Gastrocnemius medialis (tissue), 4 donors: ENCODE data around the gene VASN. TPM values are rescaled to one million over a fixed set of nuclear protein-coding genes. Genes with fewer than 3 reads are reported as not detected.

Source experiments
- ATAC-seq, 2 donors: fragments of 150-250 bp; one replicate each; pipeline ENCODE4 v1.9.1; 2016
- DNase-seq, 2 donors: peaks; one replicate each; pipeline ENCODE4 v3.0.0-alpha.2; 2019
- H3K27ac ChIP-seq, 4 donors: fragments of 200-600 bp; sonication (generic); 1 replicate in 1 of 4; 2 replicates in 3 of 4; pipeline ENCODE4 v1.5.1; 2016 to 2018; ENCODE audit warnings: mild to moderate bottlenecking in 2 of 4, moderate library complexity in 1 of 4
- H3K27me3 ChIP-seq, 3 donors: fragments of 200-600 bp; sonication (generic) in 2 of 3; 1 replicate in 1 of 3; 2 replicates in 2 of 3; pipeline versions ENCODE4 v1.5.1 to v1.6.0; 2016 to 2019; ENCODE audit warnings: mild to moderate bottlenecking in 1 of 3, moderate library complexity in 1 of 3
- H3K36me3 ChIP-seq, 2 donors: fragments of 200-600 bp; sonication (generic) in 1 of 2; one replicate each; pipeline ENCODE4 v1.5.1; 2017 to 2018
- H3K4me1 ChIP-seq, 2 donors: fragments of 200-600 bp; sonication (generic) in 1 of 2; one replicate each; pipeline ENCODE4 v1.5.1; 2016 to 2017; ENCODE audit warnings: mild to moderate bottlenecking in 2 of 2
- H3K4me3 ChIP-seq, 4 donors: fragments of 200-600 bp; sonication (generic) in 3 of 4; 1 replicate in 1 of 4; 2 replicates in 3 of 4; pipeline ENCODE4 v1.5.1; 2016 to 2019; ENCODE audit warnings: mild to moderate bottlenecking in 2 of 4
- H3K9me3 ChIP-seq, 3 donors: fragments of 200-600 bp; sonication (generic) in 2 of 3; 1 replicate in 1 of 3; 2 replicates in 2 of 3; pipeline ENCODE4 v1.5.1; 2016 to 2019
- POLR2A ChIP-seq, 2 donors: fragments of 450-650 bp; IDR thresholded peaks; one replicate each; pipeline ENCODE4 v1.6.1; 2017; ENCODE audit warnings: antibody characterized with exemption in 2 of 2, mild to moderate bottlenecking in 2 of 2, moderate library complexity in 2 of 2
- in situ Hi-C, 4 donors: fragments of 200-750 bp; cut with MboI; loops; one replicate each; pipeline versions ENCODE4 v1.15.0 to v1.8.0; 2017; ENCODE audit warnings: low sequenced_read_pairs in 4 of 4
- intact Hi-C: fragments of 100-400 bp; cut with DNase I; formaldehyde crosslinking; loops from one replicate; pipeline ENCODE4 v1.15.1; 2023; ENCODE audit warnings: low total_unique reads
- total RNA-seq, 4 donors: library from RNA; depleted of rRNA; stranded (reverse); fragments of >200 nt; gene quantifications; one replicate each; pipeline versions ENCODE4 v1.1.0 to v1.2.3, GENCODE V29; 2016
- TF ChIP-seq, protein P1 (sequence below), 5 experiments: fragments of 450-650 bp in 3 of 5; fragments of 200-600 bp in 2 of 5; sonication (generic) in 2 of 5; IDR thresholded peaks in 4 of 5; conservative IDR thresholded peaks in 1 of 5; 1 replicate in 4 of 5; 2 replicates in 1 of 5; pipeline ENCODE4 v1.5.1; 2016 to 2019; ENCODE audit warnings: antibody characterized with exemption in 5 of 5, mild to moderate bottlenecking in 3 of 5, moderate library complexity in 3 of 5

Gene VASN
- total RNA-seq, 4 donors from 2014 or later, result 2.4 to 12.8 (median 3.7) TPM

DNA sequence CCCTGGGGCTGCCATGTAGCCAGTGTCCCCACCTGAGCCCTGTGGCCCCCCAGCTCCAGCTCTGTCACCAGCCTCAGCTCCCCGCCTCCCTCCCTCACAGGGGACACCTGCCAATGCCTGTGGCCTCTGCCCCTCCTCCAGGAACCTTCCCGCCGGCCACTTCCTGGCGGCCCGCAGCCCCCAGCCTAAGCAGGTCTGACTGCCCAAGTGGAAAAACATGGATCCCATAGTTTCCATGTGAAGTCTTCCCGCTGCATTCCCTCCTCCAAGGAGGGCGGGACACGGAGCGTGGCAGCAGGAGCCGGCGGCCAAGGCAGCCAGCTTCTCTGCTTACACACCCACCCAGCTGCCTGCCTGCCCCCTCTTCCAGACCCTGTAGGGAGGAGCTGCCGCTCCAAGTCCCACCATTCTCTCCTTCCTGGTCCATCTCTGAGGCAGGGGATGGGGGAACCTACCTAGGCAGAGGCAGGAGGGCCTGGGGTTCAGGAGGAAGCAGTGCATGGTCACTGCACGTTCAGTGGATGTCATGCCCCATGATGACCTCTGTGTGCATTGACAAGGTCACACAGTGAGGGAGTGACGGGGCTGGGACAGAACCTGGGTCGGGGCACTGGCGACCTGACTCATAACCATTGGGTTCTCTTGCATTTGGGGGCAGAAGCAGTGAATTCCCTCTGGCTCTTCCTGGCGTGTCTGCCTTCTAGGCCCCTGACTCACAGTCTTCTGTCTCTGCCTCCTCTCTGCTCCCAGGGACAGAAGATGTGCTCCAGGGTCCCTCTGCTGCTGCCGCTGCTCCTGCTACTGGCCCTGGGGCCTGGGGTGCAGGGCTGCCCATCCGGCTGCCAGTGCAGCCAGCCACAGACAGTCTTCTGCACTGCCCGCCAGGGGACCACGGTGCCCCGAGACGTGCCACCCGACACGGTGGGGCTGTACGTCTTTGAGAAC is 8.7 kb downstream of the VASN start:
- DNase-seq, result no peak
- no peaks in the 10 kb centered on the region for H3K9me3 ChIP-seq
- no peak for ATAC-seq
- in situ Hi-C loops, result no loop called here
- peak overlapping the region in 3 of 4 donors; percentile 37 to 60 (median 55) for H3K27ac ChIP-seq
- no peaks in the 10 kb centered on the region for H3K36me3 ChIP-seq
- H3K4me1 ChIP-seq, result peaks cover 21 to 45% of the 10 kb centered on the region in 2 donors
- TF ChIP-seq, protein P1, sequence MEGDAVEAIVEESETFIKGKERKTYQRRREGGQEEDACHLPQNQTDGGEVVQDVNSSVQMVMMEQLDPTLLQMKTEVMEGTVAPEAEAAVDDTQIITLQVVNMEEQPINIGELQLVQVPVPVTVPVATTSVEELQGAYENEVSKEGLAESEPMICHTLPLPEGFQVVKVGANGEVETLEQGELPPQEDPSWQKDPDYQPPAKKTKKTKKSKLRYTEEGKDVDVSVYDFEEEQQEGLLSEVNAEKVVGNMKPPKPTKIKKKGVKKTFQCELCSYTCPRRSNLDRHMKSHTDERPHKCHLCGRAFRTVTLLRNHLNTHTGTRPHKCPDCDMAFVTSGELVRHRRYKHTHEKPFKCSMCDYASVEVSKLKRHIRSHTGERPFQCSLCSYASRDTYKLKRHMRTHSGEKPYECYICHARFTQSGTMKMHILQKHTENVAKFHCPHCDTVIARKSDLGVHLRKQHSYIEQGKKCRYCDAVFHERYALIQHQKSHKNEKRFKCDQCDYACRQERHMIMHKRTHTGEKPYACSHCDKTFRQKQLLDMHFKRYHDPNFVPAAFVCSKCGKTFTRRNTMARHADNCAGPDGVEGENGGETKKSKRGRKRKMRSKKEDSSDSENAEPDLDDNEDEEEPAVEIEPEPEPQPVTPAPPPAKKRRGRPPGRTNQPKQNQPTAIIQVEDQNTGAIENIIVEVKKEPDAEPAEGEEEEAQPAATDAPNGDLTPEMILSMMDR (IDR thresholded peaks at IDR 0.05 in 4 of 5, conservative IDR thresholded peaks at IDR 0.05 in 1 of 5), result no peak
- TF ChIP-seq POLR2A (IDR thresholded peaks at IDR 0.05), result no peak
- intact Hi-C loops, result no loop called here
- no peak overlapping the region for H3K4me3 ChIP-seq
- H3K27me3 ChIP-seq, result no peaks in the 10 kb centered on the region

- no peak overlapping the region for H3K4me3 ChIP-seq
- peaks cover 20 to 37% of the 10 kb centered on the region in 2 donors for H3K4me1 ChIP-seq
- ATAC-seq (peak; percentile 38 to 68), DNase-seq (peak; percentile 46 to 87)
- TF ChIP-seq, protein P1 (IDR thresholded peaks at IDR 0.05 in 4 of 5, conservative IDR thresholded peaks at IDR 0.05 in 1 of 5), result peak in 1 of 5 experiments; percentile 21
- no peak for TF ChIP-seq POLR2A (IDR thresholded peaks at IDR 0.05)
- H3K36me3 ChIP-seq, result no peaks in the 10 kb centered on the region
- intact Hi-C loops (no loop called here), in situ Hi-C loops (no loop called here)
- no peaks in the 10 kb centered on the region for H3K27me3 ChIP-seq
- H3K27ac ChIP-seq, result peak overlapping the region; percentile 29 to 60 (median 57)
- no peaks in the 10 kb centered on the region for H3K9me3 ChIP-seq
Observed at GRCh38 chr16:4381072-4381934, 9.7 kb downstream of the VASN start.

- Histone ChIP-seq H3K27ac (peak overlapping the region; percentile 29 to 60 (median 57)), H3K4me3 (no peak overlapping the region), H3K36me3 (no peaks in the 10 kb centered on the region), H3K4me1 (peaks cover 14 to 28% of the 10 kb centered on the region in 2 donors), H3K27me3 (no peaks in the 10 kb centered on the region), H3K9me3 (no peaks in the 10 kb centered on the region)
- in situ Hi-C loops (no loop called here), intact Hi-C loops (no loop called here)
- ATAC-seq (no peak), DNase-seq (no peak)
- TF ChIP-seq POLR2A (IDR thresholded peaks at IDR 0.05), result no peak
- TF ChIP-seq, protein P1 (IDR thresholded peaks at IDR 0.05 in 4 of 5, conservative IDR thresholded peaks at IDR 0.05 in 1 of 5), result no peak
Observed at GRCh38 chr16:4381935-4382794, 10.5 kb downstream of the VASN start.

- ATAC-seq, result no peak
- intact Hi-C loops (no loop called here), in situ Hi-C loops (no loop called here)
- Histone ChIP-seq H3K27me3 (no peaks in the 10 kb centered on the region), H3K4me1 (peaks cover 8 to 21% of the 10 kb centered on the region in 2 donors), H3K36me3 (no peaks in the 10 kb centered on the region), H3K27ac (peak overlapping the region in 3 of 4 donors; percentile 7 to 16 (median 15)), H3K9me3 (no peaks in the 10 kb centered on the region), H3K4me3 (no peak overlapping the region)
- no peak for TF ChIP-seq POLR2A (IDR thresholded peaks at IDR 0.05)
- TF ChIP-seq, protein P1 (IDR thresholded peaks at IDR 0.05 in 4 of 5, conservative IDR thresholded peaks at IDR 0.05 in 1 of 5), result no peak
- DNase-seq, result no peak
Observed at GRCh38 chr16:4382795-4383357, 11.2 kb downstream of the VASN start.
